ENCODE measurements around the gene CBX8.
"Not testable (repeated sequence)": the region's sequence is repeated elsewhere in the genome, so short reads cannot be mapped to it uniquely, and the experiment has no call there.

The CBX8 gene

GRCh38 chr17:79774561-79774975, 22.3 kb downstream of the CBX8 start:
- Histone ChIP-seq H3K27ac (ENCODE audit: low read length) (no peak overlapping the region), H3K36me3 (ENCODE audit: control insufficient read depth, insufficient read depth, low read length) (peaks cover under 1% of the 10 kb centered on the region; the same call in 1 of the 2 replicates), H3K4me1 (ENCODE audit: control insufficient read depth, insufficient read depth, low read length) (peaks cover 1% of the 10 kb centered on the region; the same call in 1 of the 2 replicates), H3K4me3 (ENCODE audit: low read length) (no peak overlapping the region), H3K9me3 (ENCODE audit: control insufficient read depth, insufficient read depth, low read length) (no peaks in the 10 kb centered on the region), H3K27me3 (ENCODE audit: control insufficient read depth, insufficient read depth, low read length) (no peaks in the 10 kb centered on the region)
- no peak for DNase-seq (ENCODE audit: low read depth, low spot score)
- WGBS (ENCODE audit: insufficient coverage, insufficient read length), result no CpG with 5 or more reads among the region's 8 CpGs

GRCh38 chr17:79772726-79773125, 24.2 kb downstream of the CBX8 start:
- H3K4me3 ChIP-seq (ENCODE audit: low read length); H3K36me3 ChIP-seq (ENCODE audit: control insufficient read depth, insufficient read depth, low read length); H3K27ac ChIP-seq (ENCODE audit: low read length); DNase-seq (ENCODE audit: low read depth, low spot score); H3K4me1 ChIP-seq (ENCODE audit: control insufficient read depth, insufficient read depth, low read length); H3K27me3 ChIP-seq (ENCODE audit: control insufficient read depth, insufficient read depth, low read length); H3K9me3 ChIP-seq (ENCODE audit: control insufficient read depth, insufficient read depth, low read length): not testable (repeated sequence)
- no CpG with 5 or more reads among the region's 9 CpGs for WGBS (ENCODE audit: insufficient coverage, insufficient read length)

DNA sequence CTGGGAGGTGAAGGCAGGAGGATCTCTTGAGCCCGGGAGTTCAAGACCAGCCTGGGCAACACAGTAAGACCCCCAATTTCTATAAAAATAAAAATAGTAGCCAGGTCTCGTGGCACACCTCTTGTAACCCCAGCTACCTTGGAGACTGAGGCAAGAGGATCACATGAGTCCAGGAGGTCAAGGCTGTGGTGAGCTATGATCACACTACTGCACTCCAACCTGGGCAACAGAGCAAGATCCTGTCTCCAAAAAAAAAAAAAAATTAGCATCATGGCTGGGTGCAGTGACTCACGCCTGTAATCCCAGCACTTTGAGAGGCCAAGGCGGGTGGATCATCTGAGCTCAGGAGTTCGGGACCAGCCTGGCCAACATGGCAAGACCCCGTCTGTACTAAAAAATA, 25.6 kb downstream of the CBX8 start:
- no CpG with 5 or more reads among the region's 6 CpGs for WGBS (ENCODE audit: insufficient coverage, insufficient read length)
- H3K4me3 ChIP-seq (ENCODE audit: low read length), result no peak overlapping the region
- H3K27ac ChIP-seq (ENCODE audit: low read length), result no peak overlapping the region
- DNase-seq (ENCODE audit: low read depth, low spot score), result no peak
- H3K4me1 ChIP-seq (ENCODE audit: control insufficient read depth, insufficient read depth, low read length), result no peaks in the 10 kb centered on the region; the same call in 1 of the 2 replicates
- H3K36me3 ChIP-seq (ENCODE audit: control insufficient read depth, insufficient read depth, low read length), result no peaks in the 10 kb centered on the region
- H3K27me3 ChIP-seq (ENCODE audit: control insufficient read depth, insufficient read depth, low read length), result no peaks in the 10 kb centered on the region
- no peaks in the 10 kb centered on the region for H3K9me3 ChIP-seq (ENCODE audit: control insufficient read depth, insufficient read depth, low read length)

DNA sequence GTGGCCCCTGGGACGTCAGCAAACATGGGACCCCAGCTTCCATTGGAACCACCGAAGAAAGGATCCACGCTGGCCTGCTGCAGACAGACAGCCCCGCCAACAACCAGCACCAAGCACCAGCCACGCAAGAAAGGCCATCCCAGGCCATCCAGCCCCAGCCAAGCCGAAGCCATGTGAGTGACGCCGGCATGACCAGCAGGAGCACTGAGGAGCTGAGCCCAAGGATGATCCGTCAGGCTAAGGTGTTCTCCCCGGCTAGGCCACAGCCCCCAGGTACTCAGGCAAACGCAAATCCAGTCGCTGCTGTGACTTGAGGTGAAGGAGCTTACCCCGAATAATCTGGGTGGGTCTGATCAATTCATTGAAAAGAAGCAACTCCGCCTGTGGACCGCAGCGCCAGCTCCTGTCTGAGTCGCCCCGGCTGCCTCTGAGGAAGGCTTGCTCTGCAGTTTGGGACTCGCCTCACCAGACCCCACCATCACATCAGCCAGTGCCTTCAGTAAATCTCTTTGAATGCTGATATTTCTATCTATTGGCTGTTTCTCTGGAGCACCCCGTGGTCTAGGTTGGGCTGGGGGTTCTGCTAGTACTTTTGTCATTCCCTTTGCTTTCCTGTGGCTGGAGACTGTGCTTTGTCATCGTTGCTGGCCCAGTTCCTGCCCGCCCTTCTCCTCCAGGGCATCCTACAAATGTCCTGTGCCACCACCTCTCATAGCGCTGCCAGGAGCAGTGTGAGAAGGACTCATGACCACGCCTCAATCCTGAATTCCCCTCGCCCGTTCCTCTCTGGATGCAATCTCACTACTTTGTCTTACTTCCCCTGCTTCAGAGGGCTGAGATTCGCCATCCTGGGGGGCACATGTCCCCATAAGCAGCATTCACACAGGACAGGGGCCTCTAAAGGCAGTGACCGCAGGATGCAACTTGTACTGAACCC, 27.0 kb downstream of the CBX8 start:
- Histone ChIP-seq H3K4me3 (ENCODE audit: low read length) (no peak overlapping the region), H3K27me3 (ENCODE audit: control insufficient read depth, insufficient read depth, low read length) (no peaks in the 10 kb centered on the region), H3K27ac (ENCODE audit: low read length) (no peak overlapping the region)

GRCh38 chr17:79765708-79766107, 31.2 kb downstream of the CBX8 start:
- no peak for DNase-seq (ENCODE audit: low read depth, low spot score)
- Histone ChIP-seq H3K4me3 (ENCODE audit: low read length) (no peak overlapping the region), H3K27ac (ENCODE audit: low read length) (no peak overlapping the region), H3K36me3 (ENCODE audit: control insufficient read depth, insufficient read depth, low read length) (no peaks in the 10 kb centered on the region), H3K27me3 (ENCODE audit: control insufficient read depth, insufficient read depth, low read length) (no peaks in the 10 kb centered on the region), H3K9me3 (ENCODE audit: control insufficient read depth, insufficient read depth, low read length) (no peaks in the 10 kb centered on the region), H3K4me1 (ENCODE audit: control insufficient read depth, insufficient read depth, low read length) (no peaks in the 10 kb centered on the region)
- no CpG with 5 or more reads among the region's 3 CpGs for WGBS (ENCODE audit: insufficient coverage, insufficient read length)

More for the DNA sequence above, 27.0 kb downstream of the CBX8 start:
- H3K4me1 ChIP-seq (ENCODE audit: control insufficient read depth, insufficient read depth, low read length), result no peaks in the 10 kb centered on the region
- no peak for DNase-seq (ENCODE audit: low read depth, low spot score)
- H3K9me3 ChIP-seq (ENCODE audit: control insufficient read depth, insufficient read depth, low read length), result no peaks in the 10 kb centered on the region
- WGBS (ENCODE audit: insufficient coverage, insufficient read length), result no CpG with 5 or more reads among the region's 28 CpGs
- no peaks in the 10 kb centered on the region for H3K36me3 ChIP-seq (ENCODE audit: control insufficient read depth, insufficient read depth, low read length)

DNA sequence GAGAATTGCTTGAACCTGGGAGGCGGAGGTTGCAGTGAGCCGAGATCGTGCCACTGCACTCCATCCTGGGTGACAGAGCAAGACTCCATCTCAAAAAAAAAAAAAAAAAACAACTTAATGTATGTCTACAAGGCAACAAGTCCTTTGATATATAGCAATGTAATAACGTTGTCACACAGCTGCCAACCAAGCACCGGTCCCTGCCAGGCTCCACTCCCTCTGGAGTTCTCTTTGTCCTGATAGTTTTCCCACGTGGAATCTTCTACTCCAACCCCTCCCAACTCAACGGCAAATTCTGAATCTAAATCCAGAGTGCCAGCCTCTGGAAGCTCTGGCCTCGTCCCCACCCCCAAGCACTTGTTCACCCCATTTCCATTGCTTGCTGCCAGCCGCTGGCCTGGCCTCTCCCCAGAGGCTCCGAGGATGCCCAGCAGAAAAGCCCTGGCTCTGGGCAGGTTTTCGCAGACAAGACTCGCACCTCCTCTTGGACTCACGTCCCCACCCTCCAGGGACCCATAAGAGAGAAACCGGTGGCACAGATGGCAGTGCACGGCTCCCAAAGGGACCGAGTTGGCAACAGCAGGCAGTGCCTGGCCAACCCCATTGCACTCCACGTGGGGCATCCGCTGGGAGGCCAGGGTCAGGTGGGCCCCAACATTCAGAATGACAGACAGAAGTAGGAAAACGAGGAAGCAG, 34.8 kb downstream of the CBX8 start:
- DNase-seq (ENCODE audit: low read depth, low spot score), result no peak
- Histone ChIP-seq H3K9me3 (ENCODE audit: control insufficient read depth, insufficient read depth, low read length) (no peaks in the 10 kb centered on the region), H3K4me1 (ENCODE audit: control insufficient read depth, insufficient read depth, low read length) (no peaks in the 10 kb centered on the region), H3K27me3 (ENCODE audit: control insufficient read depth, insufficient read depth, low read length) (no peaks in the 10 kb centered on the region), H3K4me3 (ENCODE audit: low read length) (no peak overlapping the region), H3K27ac (ENCODE audit: low read length) (no peak overlapping the region), H3K36me3 (ENCODE audit: control insufficient read depth, insufficient read depth, low read length) (no peaks in the 10 kb centered on the region)
- WGBS (ENCODE audit: insufficient coverage, insufficient read length), result no CpG with 5 or more reads among the region's 19 CpGs

DNA sequence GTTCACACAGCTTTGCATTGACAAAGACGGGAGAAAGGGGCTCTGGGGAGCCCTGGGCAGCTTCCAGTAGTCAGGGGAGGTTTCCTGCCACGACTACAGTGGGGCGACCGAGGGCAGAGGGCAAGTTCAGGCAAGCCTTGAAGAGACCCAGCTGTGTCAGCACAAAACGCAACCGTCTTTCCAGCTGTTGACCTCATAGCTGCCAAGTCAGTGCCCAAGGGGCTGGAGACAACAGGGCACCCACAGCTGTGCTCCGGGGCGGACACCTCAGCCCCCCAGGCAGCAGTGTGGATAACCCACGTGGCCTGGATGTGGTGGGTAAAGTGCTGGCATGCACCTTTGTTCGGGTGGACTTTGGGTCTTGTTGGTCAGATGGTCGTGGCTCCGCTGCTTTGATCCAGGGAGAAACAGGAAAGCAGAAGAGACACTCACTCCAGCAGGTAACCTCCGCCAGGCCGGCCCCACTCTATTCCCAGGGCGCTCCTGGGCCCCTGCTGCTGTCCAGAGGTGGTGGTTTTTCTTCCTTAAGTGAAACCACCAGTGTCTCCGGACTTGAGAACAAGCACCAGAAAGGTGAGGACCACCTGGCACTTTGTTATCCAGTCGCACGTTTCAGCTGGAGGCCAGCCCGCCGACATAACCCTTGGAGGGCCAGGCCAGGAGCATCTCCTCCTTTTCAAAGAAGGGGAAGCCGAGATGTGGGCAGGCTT, 36.5 kb downstream of the CBX8 start:
- no CpG with 5 or more reads among the region's 21 CpGs for WGBS (ENCODE audit: insufficient coverage, insufficient read length)
- Histone ChIP-seq H3K4me3 (ENCODE audit: low read length) (no peak overlapping the region), H3K36me3 (ENCODE audit: control insufficient read depth, insufficient read depth, low read length) (no peaks in the 10 kb centered on the region), H3K27me3 (ENCODE audit: control insufficient read depth, insufficient read depth, low read length) (no peaks in the 10 kb centered on the region), H3K27ac (ENCODE audit: low read length) (no peak overlapping the region), H3K4me1 (ENCODE audit: control insufficient read depth, insufficient read depth, low read length) (no peaks in the 10 kb centered on the region), H3K9me3 (ENCODE audit: control insufficient read depth, insufficient read depth, low read length) (no peaks in the 10 kb centered on the region)
- DNase-seq (ENCODE audit: low read depth, low spot score), result no peak

DNA sequence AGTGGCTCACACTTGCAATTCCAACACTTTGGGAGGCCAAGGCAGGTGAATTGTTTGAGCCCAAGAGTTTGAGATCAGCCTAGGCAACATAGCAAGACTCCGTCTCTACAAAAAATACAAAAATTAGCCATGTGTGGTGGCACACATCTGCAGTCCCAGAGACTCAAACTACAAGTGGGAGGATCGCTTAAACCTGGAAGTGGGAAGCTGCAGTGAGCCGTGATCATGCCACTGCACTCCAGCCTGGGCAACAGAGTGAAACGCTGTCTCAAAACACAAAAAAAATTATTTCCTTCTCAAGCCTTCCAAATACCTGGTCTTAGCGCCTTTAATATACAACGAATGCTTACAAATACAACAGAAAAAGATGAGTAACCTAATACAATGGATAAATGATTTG, 38.6 kb downstream of the CBX8 start:
- no peaks in the 10 kb centered on the region for H3K36me3 ChIP-seq (ENCODE audit: control insufficient read depth, insufficient read depth, low read length)
- H3K9me3 ChIP-seq (ENCODE audit: control insufficient read depth, insufficient read depth, low read length), result no peaks in the 10 kb centered on the region
- DNase-seq (ENCODE audit: low read depth, low spot score), result no peak
- no peaks in the 10 kb centered on the region for H3K27me3 ChIP-seq (ENCODE audit: control insufficient read depth, insufficient read depth, low read length)
- no peaks in the 10 kb centered on the region for H3K4me1 ChIP-seq (ENCODE audit: control insufficient read depth, insufficient read depth, low read length)
- H3K27ac ChIP-seq (ENCODE audit: low read length), result no peak overlapping the region
- H3K4me3 ChIP-seq (ENCODE audit: low read length), result no peak overlapping the region
- WGBS (ENCODE audit: insufficient coverage, insufficient read length), result no CpG with 5 or more reads among the region's 6 CpGs

GRCh38 chr17:79757140-79757745, 39.6 kb downstream of the CBX8 start:
- Histone ChIP-seq H3K9me3 (ENCODE audit: control insufficient read depth, insufficient read depth, low read length) (no peaks in the 10 kb centered on the region), H3K4me1 (ENCODE audit: control insufficient read depth, insufficient read depth, low read length) (no peaks in the 10 kb centered on the region), H3K36me3 (ENCODE audit: control insufficient read depth, insufficient read depth, low read length) (no peaks in the 10 kb centered on the region), H3K27me3 (ENCODE audit: control insufficient read depth, insufficient read depth, low read length) (no peaks in the 10 kb centered on the region), H3K4me3 (ENCODE audit: low read length) (no peak overlapping the region), H3K27ac (ENCODE audit: low read length) (no peak overlapping the region)
- DNase-seq (ENCODE audit: low read depth, low spot score), result no peak
- 100% methylated on average over 3 of the region's 15 CpGs for WGBS (ENCODE audit: insufficient coverage, insufficient read length)

DNA sequence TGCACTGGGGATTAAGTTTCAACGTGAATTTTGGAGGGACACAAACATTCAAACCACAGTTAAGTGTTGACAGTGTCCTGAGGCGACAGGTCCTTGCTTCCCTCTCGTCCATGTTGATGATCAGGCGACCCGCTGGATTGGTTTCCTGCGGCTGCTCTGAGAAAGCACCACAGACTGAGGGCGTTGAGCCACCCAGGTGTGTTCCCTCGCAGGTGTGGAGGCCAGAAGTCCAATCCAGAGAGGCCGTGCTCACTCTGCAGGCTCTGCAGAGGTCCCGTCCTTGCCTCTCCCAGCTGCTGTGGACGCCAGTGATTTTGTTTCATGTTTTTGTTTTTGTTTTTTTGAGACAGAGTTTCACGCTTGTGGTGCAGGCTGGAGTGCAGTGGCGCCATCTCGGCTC, 41.3 kb downstream of the CBX8 start:
- no peak for DNase-seq (ENCODE audit: low read depth, low spot score)
- WGBS (ENCODE audit: insufficient coverage, insufficient read length), result no CpG with 5 or more reads among the region's 14 CpGs

More for the DNA sequence above, 41.3 kb downstream of the CBX8 start:
- Histone ChIP-seq H3K4me1 (ENCODE audit: control insufficient read depth, insufficient read depth, low read length) (no peaks in the 10 kb centered on the region), H3K27me3 (ENCODE audit: control insufficient read depth, insufficient read depth, low read length) (no peaks in the 10 kb centered on the region), H3K36me3 (ENCODE audit: control insufficient read depth, insufficient read depth, low read length) (no peaks in the 10 kb centered on the region), H3K9me3 (ENCODE audit: control insufficient read depth, insufficient read depth, low read length) (no peaks in the 10 kb centered on the region), H3K27ac (ENCODE audit: low read length) (no peak overlapping the region), H3K4me3 (ENCODE audit: low read length) (no peak overlapping the region)

Measured in iPS DF 6.9 (cell line).